Activated naive CD8-positive, alpha-beta T cell treated with anti-CD3 and anti-CD28 coated beads, Interleukin-2, amount 10 ng/mL, durations not matched to agents 7 days and 5 days (primary cell): ENCODE data around the gene CHRM4. TPM values are rescaled to one million over a fixed set of nuclear protein-coding genes. Genes with fewer than 3 reads are reported as not detected.
A peak's percentile ranks its signal among the peaks of the same experiment; 100 is the strongest.

Experiments
- ATAC-seq: fragments of 150-1000 bp; cut with Tn5 transposase; one replicate; pipeline ENCODE4 v1.10.0; 2021; ENCODE audit warnings: low read depth, moderate library complexity
- POLR2A ChIA-PET: fragments of 350-600 bp; sonication (Branson Sonifier 250); formaldehyde crosslinking; loops from one replicate; lab custom pipeline; 2021; ENCODE audit warnings: antibody characterized with exemption; lab: Charles Lee
- DNase-seq: peaks from one replicate; pipeline ENCODE4 v3.0.0; 2021
- H3K27ac Mint-ChIP-seq: one replicate; pipeline ENCODE4 v1.8.0; 2022; ENCODE audit warnings: mild to moderate bottlenecking, mixed read lengths
- H3K27me3 Mint-ChIP-seq: one replicate; pipeline ENCODE4 v1.8.0; 2022; ENCODE audit warnings: mild to moderate bottlenecking, moderate library complexity, mixed read lengths
- H3K36me3 Mint-ChIP-seq: one replicate; pipeline ENCODE4 v1.8.0; 2021; ENCODE audit warnings: mild to moderate bottlenecking, mixed read lengths
- H3K4me1 Mint-ChIP-seq: one replicate; pipeline ENCODE4 v1.8.0; 2021; ENCODE audit warnings: mixed read lengths
- H3K4me3 Mint-ChIP-seq: one replicate; pipeline ENCODE4 v1.8.0; 2022; ENCODE audit warnings: mild to moderate bottlenecking, moderate library complexity, mixed read lengths
- H3K9me3 Mint-ChIP-seq: one replicate; pipeline ENCODE4 v1.8.0; 2021; ENCODE audit warnings: mixed read lengths
- microRNA-seq: library from miRNA; unstranded; fragments of <30 nt; microRNA quantifications from one replicate; pipeline ENCODE4 v1.2.0, GENCODE V29; 2022
- total RNA-seq, 2 experiments: library from RNA; stranded (reverse); gene quantifications; one replicate each; pipeline ENCODE4 v1.2.3, GENCODE V29; 2021

The CHRM4 gene
- total RNA-seq, 2 experiments from 2014 or later, result 0.19 to 0.40 TPM

- DNase-seq (no peak), ATAC-seq (no peak)
- Mint-ChIP-seq H3K27me3 (peaks cover 3% of the 10 kb centered on the region), H3K4me3 (peak overlapping the region; percentile 1), H3K27ac (no peak overlapping the region), H3K4me1 (peaks cover 42% of the 10 kb centered on the region), H3K36me3 (no peaks in the 10 kb centered on the region), H3K9me3 (no peaks in the 10 kb centered on the region)
- POLR2A ChIA-PET, result interaction anchor here (2.1 kb wide), 1 partner anchor 8 kb away, joined by 9 read pairs; no protein-coding TSS in a partner anchor
Measured at GRCh38 chr11:46341454-46341853, 50.1 kb downstream of the CHRM4 start.

- no peaks in the 10 kb centered on the region for H3K36me3 Mint-ChIP-seq
- H3K27ac Mint-ChIP-seq, result no peak overlapping the region
- H3K4me3 Mint-ChIP-seq, result no peak overlapping the region
- POLR2A ChIA-PET, result no interaction called here
- DNase-seq (no peak), ATAC-seq (no peak)
- H3K4me1 Mint-ChIP-seq, result peaks cover 33% of the 10 kb centered on the region
- H3K9me3 Mint-ChIP-seq, result no peaks in the 10 kb centered on the region
- peaks cover 7% of the 10 kb centered on the region for H3K27me3 Mint-ChIP-seq
Measured at GRCh38 chr11:46339816-46340215, 51.8 kb downstream of the CHRM4 start.

GRCh38 chr11:46338988-46339666, 52.4 kb downstream of the CHRM4 start:
- POLR2A ChIA-PET, result no interaction called here

GRCh38 chr11:46338636-46338987, 53.0 kb downstream of the CHRM4 start:
- DNase-seq (no peak), ATAC-seq (no peak)
- Mint-ChIP-seq H3K27ac (no peak overlapping the region), H3K4me3 (no peak overlapping the region), H3K9me3 (no peaks in the 10 kb centered on the region), H3K4me1 (peaks cover 26% of the 10 kb centered on the region), H3K36me3 (no peaks in the 10 kb centered on the region), H3K27me3 (peaks cover 15% of the 10 kb centered on the region)
- POLR2A ChIA-PET, result no interaction called here

More at GRCh38 chr11:46338988-46339666, 52.4 kb downstream of the CHRM4 start:
- H3K27ac Mint-ChIP-seq, result no peak overlapping the region
- ATAC-seq, result no peak
- no peaks in the 10 kb centered on the region for H3K36me3 Mint-ChIP-seq
- peaks cover 28% of the 10 kb centered on the region for H3K4me1 Mint-ChIP-seq
- H3K27me3 Mint-ChIP-seq, result peaks cover 11% of the 10 kb centered on the region
- no peak overlapping the region for H3K4me3 Mint-ChIP-seq
- no peak for DNase-seq
- H3K9me3 Mint-ChIP-seq, result no peaks in the 10 kb centered on the region

GRCh38 chr11:46337626-46338345, 53.8 kb downstream of the CHRM4 start:
- Mint-ChIP-seq H3K27ac (no peak overlapping the region), H3K36me3 (no peaks in the 10 kb centered on the region), H3K9me3 (no peaks in the 10 kb centered on the region), H3K27me3 (peaks cover 18% of the 10 kb centered on the region), H3K4me1 (peaks cover 27% of the 10 kb centered on the region), H3K4me3 (no peak overlapping the region)
- no peak for DNase-seq
- ATAC-seq, result no peak
- POLR2A ChIA-PET, result no interaction called here

DNA sequence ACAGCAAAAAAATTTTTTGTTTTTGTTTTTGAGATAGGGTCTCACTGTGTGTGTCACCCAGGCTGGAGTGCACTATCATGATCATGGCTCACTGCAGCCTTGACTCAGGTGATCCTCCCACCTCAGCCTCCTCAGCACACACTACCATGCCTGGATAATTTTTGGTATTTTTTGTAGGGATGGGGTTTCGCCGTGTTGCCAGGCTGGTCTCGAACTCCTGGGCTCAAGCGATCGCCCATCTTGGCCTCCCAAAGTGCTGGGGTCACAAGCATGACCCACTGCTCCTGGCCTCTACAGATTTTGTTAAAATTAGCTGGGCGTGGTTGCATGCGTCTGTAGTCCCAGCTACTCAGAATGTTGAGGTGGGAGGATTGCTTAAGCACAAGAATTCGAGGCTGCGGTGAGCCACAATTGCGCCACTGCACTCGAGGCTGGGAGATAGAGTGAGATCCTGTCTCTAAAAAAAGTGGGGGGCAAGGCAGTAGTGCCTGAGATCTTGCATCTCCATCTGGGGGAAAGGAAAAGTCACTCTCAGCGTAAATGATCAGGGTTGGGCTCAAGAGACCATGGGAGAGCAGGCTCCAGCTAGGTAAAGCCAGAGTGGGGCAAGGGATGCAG, 54.9 kb downstream of the CHRM4 start:
- peaks cover 24% of the 10 kb centered on the region for H3K4me1 Mint-ChIP-seq
- DNase-seq (no peak), ATAC-seq (no peak)
- peaks cover 18% of the 10 kb centered on the region for H3K27me3 Mint-ChIP-seq
- H3K36me3 Mint-ChIP-seq, result no peaks in the 10 kb centered on the region
- no peak overlapping the region for H3K27ac Mint-ChIP-seq
- POLR2A ChIA-PET, result interaction anchor here (2.3 kb wide), 1 partner anchor 8 kb away, joined by 7 read pairs; no protein-coding TSS in a partner anchor
- H3K9me3 Mint-ChIP-seq, result no peaks in the 10 kb centered on the region
- H3K4me3 Mint-ChIP-seq, result no peak overlapping the region

DNA sequence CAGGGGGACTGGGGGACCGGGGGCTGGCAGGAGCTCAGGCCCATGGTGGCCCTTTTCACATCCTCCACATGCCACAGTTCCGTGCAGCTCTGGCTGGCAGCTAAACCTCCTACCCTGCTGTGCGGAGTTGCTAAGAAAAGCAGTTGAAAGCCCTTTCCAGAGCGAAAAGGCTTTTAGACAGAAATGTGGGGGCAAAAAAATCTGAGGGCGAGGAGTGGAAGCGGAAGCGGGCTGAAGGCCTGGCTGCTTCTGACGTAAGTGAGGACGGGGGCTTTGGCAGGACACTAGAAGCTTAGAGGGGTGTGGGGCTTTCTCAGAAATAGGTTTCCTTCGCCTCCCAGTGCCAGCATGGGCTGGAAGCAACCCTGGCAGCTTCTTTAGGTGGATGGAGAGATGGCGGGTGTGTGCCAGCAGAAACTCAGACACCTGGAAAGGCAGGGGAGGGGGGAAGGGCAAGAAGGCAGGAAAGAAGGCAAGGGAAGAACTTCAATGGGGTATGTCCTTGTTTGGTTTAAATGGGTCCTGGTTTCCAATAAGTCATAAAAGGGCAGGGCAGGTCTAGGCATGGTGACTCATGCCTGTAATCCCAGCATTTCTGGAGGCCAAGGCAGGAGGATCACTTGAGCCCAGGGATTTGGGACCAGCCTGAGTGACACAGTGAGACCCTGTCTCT, 55.5 kb downstream of the CHRM4 start:
- no peaks in the 10 kb centered on the region for H3K36me3 Mint-ChIP-seq
- no peak overlapping the region for H3K4me3 Mint-ChIP-seq
- peak overlapping the region; percentile 30 for H3K27ac Mint-ChIP-seq
- DNase-seq (no peak), ATAC-seq (no peak)
- peaks cover 20% of the 10 kb centered on the region for H3K27me3 Mint-ChIP-seq
- H3K4me1 Mint-ChIP-seq, result peaks cover 25% of the 10 kb centered on the region
- H3K9me3 Mint-ChIP-seq, result no peaks in the 10 kb centered on the region
- POLR2A ChIA-PET, result interaction anchor here (2.3 kb wide), 1 partner anchor 9 kb away, joined by 7 read pairs; no protein-coding TSS in a partner anchor

DNA sequence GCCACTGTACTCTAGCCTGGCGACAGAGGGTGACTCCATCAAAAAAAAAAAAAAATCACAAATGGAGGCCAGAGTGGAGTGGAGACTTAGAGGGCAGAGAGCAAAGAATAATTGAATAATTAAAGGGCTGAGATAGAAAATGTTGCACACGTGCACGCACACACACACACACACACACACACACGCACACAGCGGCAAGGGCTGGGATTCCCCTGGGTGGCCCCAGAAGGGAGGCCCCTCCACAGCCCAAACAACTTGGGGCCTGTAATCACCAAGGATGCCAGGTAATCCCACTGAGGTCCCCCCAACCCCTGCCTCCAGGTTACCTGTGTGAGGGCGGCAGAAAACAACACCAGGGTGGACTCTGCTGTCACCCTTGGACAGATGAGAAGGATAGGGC, 56.3 kb downstream of the CHRM4 start:
- DNase-seq, result no peak
- Mint-ChIP-seq H3K9me3 (no peaks in the 10 kb centered on the region), H3K4me1 (peaks cover 32% of the 10 kb centered on the region), H3K27me3 (peaks cover 20% of the 10 kb centered on the region), H3K4me3 (no peak overlapping the region), H3K36me3 (no peaks in the 10 kb centered on the region), H3K27ac (no peak overlapping the region)
- POLR2A ChIA-PET, result interaction anchor here (2.3 kb wide), 1 partner anchor 10 kb away, joined by 7 read pairs; no protein-coding TSS in a partner anchor
- no peak for ATAC-seq

DNA sequence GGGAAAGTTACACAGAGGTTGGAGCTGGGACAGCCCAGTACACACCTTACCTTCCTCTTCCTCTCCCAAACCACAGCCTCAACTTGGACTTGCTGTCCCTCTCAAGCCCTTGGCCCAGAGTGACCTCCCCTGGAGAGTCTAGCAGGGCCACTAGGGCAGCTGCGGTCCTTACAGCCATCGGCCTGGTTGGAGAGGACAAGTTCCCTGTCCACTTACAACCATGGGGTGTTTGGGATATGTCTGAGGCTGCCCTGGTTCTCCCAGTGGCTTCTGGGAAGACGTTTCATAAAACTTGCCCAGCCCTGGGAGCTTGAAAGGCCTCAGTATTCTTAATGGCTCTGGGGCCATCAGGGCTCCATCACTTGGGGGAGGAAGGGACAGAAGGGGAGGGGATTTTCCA, 57.4 kb downstream of the CHRM4 start:
- no peaks in the 10 kb centered on the region for H3K9me3 Mint-ChIP-seq
- POLR2A ChIA-PET, result interaction anchor here (1.9 kb wide), 1 partner anchor 8 kb away, joined by 9 read pairs; no protein-coding TSS in a partner anchor
- H3K4me1 Mint-ChIP-seq, result peaks cover 43% of the 10 kb centered on the region
- peaks cover 28% of the 10 kb centered on the region for H3K27me3 Mint-ChIP-seq
- H3K36me3 Mint-ChIP-seq, result no peaks in the 10 kb centered on the region
- H3K27ac Mint-ChIP-seq, result no peak overlapping the region
- no peak overlapping the region for H3K4me3 Mint-ChIP-seq
- ATAC-seq (no peak), DNase-seq (no peak)

Small RNAs within 50 kb of the gene (microRNA-seq; reads per million reads assigned to microRNA genes)
- not detected for gene MIR4688

Other genes with a start within 250 kb of the CHRM4 start
- gene CREB3L1, start 114.1 kb downstream of the CHRM4 start, total RNA-seq, result not detected
- 100 to 1,000 TPM; 160 to 163 TPM for gene DGKZ, start 44.3 kb downstream of the CHRM4 start, total RNA-seq
- gene MDK, start 10.1 kb downstream of the CHRM4 start, total RNA-seq, result 1 to 10 TPM; 6.9 to 7.4 TPM
- gene AMBRA1, start 202.2 kb upstream of the CHRM4 start, total RNA-seq, result 10 to 100 TPM; 39.1 to 40.5 TPM
- gene HARBI1, start 225.5 kb upstream of the CHRM4 start, total RNA-seq, result 1 to 10 TPM; 5.8 to 7.6 TPM
- 10 to 100 TPM; 64.1 to 70.0 TPM for gene ATG13, start 225.8 kb upstream of the CHRM4 start, total RNA-seq